ENCODE results near the gene VWA8. TPM values are rescaled to one million over a fixed set of nuclear protein-coding genes. Genes with fewer than 3 reads are reported as not detected.

Gene VWA8
- total and polyA plus RNA-seq, 10 donors = 2.7 to 33.6 (median 18.3) TPM

DNA sequence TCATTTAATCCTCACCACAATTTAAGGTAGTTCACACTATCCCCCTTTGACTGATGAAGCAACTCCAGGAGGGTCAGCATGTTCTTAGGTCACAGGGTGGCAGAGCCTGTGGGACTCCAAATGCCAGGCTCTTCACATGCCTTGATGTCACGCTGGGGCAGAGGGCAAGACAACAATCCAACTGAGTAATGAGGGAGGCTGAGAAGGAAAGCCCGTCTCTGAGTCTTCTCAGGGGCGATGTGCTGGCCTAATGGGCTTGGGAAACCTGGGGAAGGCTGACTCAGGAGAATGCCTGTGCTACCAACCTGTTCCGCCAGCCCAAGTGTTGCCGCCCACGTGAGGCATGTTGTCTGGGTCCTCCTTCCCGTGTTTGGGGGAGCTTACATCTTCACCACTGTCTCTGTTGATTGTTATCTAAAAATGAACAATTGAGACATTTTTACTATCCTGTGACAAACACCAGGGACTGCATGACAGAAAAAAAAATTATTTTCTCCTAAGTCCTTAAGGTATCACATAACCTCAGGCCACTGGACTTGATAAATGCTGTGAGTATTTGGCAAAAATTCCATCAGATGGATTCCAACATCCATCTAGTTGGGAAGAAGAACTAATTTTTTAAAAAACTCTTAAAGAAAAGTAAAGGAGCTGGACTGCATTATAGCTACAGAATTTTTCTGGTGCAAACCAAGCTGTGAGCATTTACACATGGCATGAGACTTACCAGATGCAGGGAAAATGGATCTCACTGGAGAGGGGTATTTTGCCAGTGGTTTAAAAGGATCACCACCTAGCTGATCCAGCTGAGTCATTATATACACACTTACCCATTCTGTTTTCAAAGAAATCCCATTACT lies 346.0 kb downstream of the VWA8 start:
- DNase-seq = no peak

DNA sequence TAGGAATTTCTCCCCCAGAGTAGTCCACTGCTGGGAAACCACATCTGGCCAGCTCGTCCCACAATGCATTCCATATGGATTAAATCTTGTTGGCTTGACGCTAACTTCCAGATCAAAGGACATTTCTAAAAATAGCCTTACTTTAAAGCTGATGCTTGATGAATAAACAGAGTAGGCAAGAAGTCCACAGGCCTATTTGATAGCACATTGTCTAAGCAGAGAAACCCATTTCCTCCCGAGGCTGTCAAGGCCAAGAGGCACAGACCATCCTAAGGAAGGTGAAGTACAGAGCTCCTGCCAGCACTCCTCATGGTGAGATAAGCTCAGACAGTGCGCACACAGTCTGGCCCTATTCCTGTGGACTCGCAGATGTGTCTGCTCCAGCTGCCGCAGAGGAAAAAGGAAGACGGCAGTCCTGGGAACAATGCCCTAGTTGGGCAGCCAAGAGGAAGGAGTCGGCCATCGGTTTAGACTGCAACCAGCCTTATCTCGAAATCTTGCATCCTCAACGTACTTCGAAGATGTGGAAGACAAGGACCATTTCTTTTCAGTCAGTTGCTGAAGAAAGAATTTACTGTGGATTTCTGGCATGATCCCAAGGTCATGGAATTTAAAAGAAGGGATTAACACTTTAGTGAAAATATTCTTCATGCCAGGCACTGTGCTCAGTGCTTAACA lies 346.8 kb downstream of the VWA8 start:
- Histone ChIP-seq H3K27me3 (replicated peaks in 1 of 7) (no peaks in the 10 kb centered on the region), H3K4me3 (no peak overlapping the region), H3K9me3 (peaks cover 0 to 3% (median 0%) of the 10 kb centered on the region in 8 donors), H3K4me1 (peaks cover 0 to 12% (median 0%) of the 10 kb centered on the region in 6 donors), H3K36me3 (peaks cover 2 to 52% (median 25%) of the 10 kb centered on the region in 6 donors), H3K27ac (peak overlapping the region in 4 of 8 donors; percentile 13 to 37 (median 26))
- 62 to 80% (median 73%) methylated on average over 12 of the region's 12 CpGs for whole genome bisulfite sequencing, 5 donors
- intact Hi-C loops (cut with DNase I; ENCODE audit: low total_unique reads) = no loop called here
- DNase-seq = no peak
- TF ChIP-seq, protein P1, sequence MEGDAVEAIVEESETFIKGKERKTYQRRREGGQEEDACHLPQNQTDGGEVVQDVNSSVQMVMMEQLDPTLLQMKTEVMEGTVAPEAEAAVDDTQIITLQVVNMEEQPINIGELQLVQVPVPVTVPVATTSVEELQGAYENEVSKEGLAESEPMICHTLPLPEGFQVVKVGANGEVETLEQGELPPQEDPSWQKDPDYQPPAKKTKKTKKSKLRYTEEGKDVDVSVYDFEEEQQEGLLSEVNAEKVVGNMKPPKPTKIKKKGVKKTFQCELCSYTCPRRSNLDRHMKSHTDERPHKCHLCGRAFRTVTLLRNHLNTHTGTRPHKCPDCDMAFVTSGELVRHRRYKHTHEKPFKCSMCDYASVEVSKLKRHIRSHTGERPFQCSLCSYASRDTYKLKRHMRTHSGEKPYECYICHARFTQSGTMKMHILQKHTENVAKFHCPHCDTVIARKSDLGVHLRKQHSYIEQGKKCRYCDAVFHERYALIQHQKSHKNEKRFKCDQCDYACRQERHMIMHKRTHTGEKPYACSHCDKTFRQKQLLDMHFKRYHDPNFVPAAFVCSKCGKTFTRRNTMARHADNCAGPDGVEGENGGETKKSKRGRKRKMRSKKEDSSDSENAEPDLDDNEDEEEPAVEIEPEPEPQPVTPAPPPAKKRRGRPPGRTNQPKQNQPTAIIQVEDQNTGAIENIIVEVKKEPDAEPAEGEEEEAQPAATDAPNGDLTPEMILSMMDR (IDR thresholded peaks at IDR 0.05 in 8 of 11, conservative IDR thresholded peaks at IDR 0.05 in 3 of 11) = no peak
- TF ChIP-seq POLR2A (IDR thresholded peaks at IDR 0.05) = no peak
- TF ChIP-seq POLR2AphosphoS5 (IDR thresholded peaks at IDR 0.05) = no peak

More for the DNA sequence above, 346.0 kb downstream of the VWA8 start:
- Histone ChIP-seq H3K27me3 (replicated peaks in 1 of 7) (no peaks in the 10 kb centered on the region), H3K4me1 (peaks cover 0 to 12% (median 0%) of the 10 kb centered on the region in 6 donors), H3K27ac (peak overlapping the region in 3 of 8 donors; percentile 13 to 37 (median 32)), H3K9me3 (peaks cover 0 to 3% (median 0%) of the 10 kb centered on the region in 8 donors), H3K36me3 (peaks cover 2 to 45% (median 22%) of the 10 kb centered on the region in 6 donors), H3K4me3 (no peak overlapping the region)
- WGBS, 5 donors = 83 to 96% (median 91%) methylated on average over 7 of the region's 7 CpGs
- TF ChIP-seq POLR2A (IDR thresholded peaks at IDR 0.05) = no peak
- TF ChIP-seq, protein P1 (IDR thresholded peaks at IDR 0.05 in 8 of 11, conservative IDR thresholded peaks at IDR 0.05 in 3 of 11) = no peak
- intact Hi-C loops (cut with DNase I; ENCODE audit: low total_unique reads) = no loop called here

DNA sequence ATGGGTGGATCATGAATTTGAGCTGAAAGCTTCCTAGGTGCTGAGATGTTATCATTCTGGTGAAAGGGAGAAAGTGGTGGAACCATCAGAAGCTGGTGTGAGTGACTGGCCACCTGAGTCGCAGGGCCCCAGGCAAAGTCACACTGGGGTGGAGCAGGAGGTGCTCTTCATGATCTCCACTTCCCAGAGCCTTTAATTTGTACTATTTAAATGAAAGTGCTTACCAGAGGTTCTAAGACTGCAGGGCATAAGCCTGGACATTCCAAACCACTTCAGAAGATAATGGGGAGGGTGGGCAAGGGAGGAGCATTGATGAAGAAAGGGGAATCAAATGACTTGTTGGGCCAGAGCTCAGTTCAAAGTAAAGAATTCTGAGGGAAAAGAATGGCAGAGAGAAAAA lies 347.4 kb downstream of the VWA8 start:
- intact Hi-C loops (cut with DNase I; ENCODE audit: low total_unique reads) = no loop called here
- 92 to 100% (median 93%) methylated on average over 1 of the region's 1 CpG for WGBS, 5 donors
- no peak for TF ChIP-seq POLR2AphosphoS5 (IDR thresholded peaks at IDR 0.05)
- Histone ChIP-seq H3K27ac (peak overlapping the region in 2 of 8 donors; percentile 13 to 37), H3K9me3 (no peaks in the 10 kb centered on the region), H3K27me3 (replicated peaks in 1 of 7) (no peaks in the 10 kb centered on the region), H3K36me3 (peaks cover 2 to 59% (median 29%) of the 10 kb centered on the region in 6 donors), H3K4me3 (no peak overlapping the region), H3K4me1 (peaks cover 0 to 12% (median 0%) of the 10 kb centered on the region in 6 donors)
- DNase-seq = no peak

DNA sequence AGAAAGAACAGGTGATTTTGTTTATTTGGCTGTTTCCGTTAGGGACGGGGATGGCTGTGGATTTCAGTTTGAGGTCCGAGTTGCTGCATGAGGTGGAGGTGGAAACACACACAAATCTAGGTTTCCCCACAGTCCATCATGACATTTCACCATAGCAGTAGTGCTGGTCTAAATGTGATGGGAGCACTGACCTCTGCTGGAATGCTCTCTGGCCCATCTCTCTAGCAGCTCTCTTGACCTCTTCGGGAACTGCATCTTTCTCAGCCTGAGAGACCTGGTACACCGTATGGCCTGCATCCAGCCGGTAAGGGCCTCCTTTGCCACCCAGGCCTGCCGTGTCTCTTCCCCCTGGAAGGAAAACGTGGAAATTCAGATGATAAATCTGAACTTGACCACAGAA lies 349.5 kb downstream of the VWA8 start:
- intact Hi-C loops (cut with DNase I; ENCODE audit: low total_unique reads) = no loop called here
- TF ChIP-seq POLR2A (IDR thresholded peaks at IDR 0.05) (no peak), POLR2AphosphoS5 (IDR thresholded peaks at IDR 0.05) (no peak)
- TF ChIP-seq, protein P1 (IDR thresholded peaks at IDR 0.05 in 8 of 11, conservative IDR thresholded peaks at IDR 0.05 in 3 of 11) = no peak
- Histone ChIP-seq H3K36me3 (peaks cover 2 to 80% (median 31%) of the 10 kb centered on the region in 6 donors), H3K4me3 (no peak overlapping the region), H3K27me3 (replicated peaks in 1 of 7) (no peaks in the 10 kb centered on the region), H3K27ac (no peak overlapping the region), H3K4me1 (peaks cover 0 to 12% (median 0%) of the 10 kb centered on the region in 6 donors), H3K9me3 (no peaks in the 10 kb centered on the region)
- WGBS, 5 donors = 88 to 99% (median 94%) methylated on average over 8 of the region's 8 CpGs
- no peak for DNase-seq
